GM21381 (cell line): ENCODE data around the gene MAD2L1.

Experiments
- ATAC-seq: cut with Tn5 transposase; IDR thresholded peaks from one replicate; pipeline ENCODE4 v1.9.1; 2021; ENCODE audit warnings: mild to moderate bottlenecking, moderate library complexity; ENCODE audit not compliant: unreplicated experiment

Gene MAD2L1

DNA sequence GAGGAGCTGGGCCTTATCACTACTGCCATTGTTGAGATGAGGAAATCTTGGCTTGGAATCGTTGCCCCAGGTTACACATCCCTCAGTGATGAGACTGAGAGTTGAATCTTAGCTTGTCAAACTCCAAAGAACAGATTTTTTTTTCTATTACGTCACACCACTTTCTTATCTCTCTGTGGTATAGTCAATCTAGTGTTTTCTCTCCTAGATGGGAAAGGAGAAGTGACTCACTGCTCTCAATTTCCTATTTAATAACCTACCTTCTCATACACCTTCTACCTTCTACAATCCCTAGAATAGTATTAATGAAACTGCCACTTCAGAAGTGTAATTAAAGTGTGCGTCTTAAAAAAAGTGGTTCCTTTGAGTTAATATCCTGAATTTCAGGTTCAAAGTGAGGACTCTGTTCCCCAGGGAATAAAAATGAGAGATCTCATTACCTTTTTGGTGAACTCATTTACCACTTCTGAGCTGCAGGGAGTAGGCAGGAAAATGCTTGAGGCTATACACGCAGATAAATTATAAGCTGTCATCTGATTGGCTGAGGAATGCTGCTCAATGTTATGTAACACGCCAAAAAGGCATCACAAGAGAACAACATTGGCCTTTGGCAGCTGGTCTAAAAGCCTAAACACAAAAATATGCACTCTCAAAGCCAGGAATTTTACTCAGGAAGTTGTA is 59.3 kb downstream of the MAD2L1 start:
- ATAC-seq: no peak
